UCSD-AML1 (cell line): ENCODE results near the gene MBD6.
"Not testable (repeated sequence)": the region's sequence is repeated elsewhere in the genome, so short reads cannot be mapped to it uniquely, and the experiment has no call there.

Source experiments
- DNase-seq: peaks from one replicate; lab custom pipeline; 2025; ENCODE audit not compliant: unreplicated experiment; lab: John Stamatoyannopoulos, UW

MBD6 gene

DNA sequence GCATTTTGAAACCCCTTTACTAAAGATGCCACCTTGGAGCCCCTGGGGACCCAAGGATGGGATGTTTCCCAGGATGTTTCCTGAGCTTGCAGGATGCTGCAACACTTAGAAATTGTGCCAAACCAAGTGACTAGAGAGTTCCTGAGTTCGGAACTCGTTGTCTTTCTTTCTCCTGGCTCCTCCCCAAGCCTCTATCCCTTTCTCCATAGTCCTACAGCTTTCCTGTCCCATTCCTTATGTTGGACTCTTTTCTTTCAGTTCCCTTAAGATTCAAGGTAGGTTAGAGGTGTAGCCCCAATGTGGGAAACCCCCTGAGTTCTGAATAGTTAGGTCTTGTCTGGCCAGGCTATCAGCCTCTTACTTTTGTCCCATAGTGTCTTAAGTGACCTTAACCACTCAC is 25.9 kb downstream of the MBD6 start:
- DNase-seq: no peak

DNA sequence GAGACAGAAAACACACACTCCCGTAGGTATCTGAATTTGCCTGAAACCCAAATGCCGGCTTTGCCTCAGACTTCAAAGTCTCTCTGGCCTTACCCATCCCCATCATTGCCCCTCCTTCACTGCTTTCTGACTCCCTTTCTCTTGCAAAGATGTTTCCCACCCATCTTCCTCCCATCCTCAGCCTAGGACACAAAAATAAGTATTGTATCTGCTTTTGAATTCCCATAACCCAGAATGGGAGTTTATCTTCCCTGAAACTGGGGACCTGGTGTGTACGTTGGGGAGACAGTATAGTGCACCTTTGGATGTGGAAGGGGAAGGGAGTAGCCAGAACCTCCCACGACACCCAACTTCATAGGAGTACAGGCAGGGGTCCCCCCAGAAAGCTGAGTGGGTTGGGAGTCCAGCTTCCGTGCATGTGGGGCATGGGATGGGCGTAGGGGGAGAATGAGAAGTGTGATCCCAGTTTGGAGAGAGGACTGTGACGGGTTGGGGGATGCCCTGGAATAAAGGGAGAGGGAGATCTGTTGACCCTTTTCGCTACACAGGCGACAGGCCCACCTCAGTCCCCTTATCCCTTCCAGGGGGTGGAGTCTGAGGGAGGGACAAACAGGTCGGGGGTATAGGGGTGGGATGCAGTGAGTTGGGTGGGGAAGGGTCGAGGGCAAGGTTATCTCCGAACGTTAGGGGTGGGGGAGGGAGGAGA is 26.7 kb downstream of the MBD6 start:
- DNase-seq: no peak

DNA sequence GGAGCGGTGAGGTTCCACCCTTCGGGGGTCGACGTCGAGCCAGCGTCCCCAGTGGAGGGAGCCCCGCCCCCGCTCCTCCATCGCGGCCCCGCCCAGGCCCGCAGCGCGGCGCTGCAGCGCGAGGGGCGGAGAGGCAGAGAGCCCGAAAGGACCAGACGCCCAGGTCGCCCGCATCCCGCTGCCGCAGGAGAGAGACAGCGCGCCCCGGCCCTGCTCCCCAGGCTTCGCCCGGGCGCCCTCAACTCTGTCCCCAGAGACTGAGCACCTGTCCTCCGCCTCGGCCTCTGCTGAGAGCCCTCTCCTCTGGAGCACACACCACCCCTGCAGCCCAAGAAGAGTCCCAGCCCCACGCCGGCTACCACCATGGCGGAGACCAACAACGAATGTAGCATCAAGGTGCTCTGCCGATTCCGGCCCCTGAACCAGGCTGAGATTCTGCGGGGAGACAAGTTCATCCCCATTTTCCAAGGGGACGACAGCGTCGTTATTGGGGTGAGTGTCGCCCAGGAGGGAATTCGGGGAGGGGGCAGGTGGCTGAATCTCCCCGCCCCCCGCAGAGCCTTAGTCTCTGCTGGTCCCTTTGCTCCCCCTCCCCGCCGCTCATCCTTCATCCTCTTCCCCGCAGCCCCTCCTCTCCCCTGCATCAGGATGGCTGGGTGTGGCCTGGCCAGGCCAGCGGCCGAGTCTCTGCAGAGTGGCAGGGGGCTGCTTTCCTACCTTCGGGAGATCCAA is 27.5 kb downstream of the MBD6 start, which contains the start of gene KIF5A:
Gene KIF5A (plus strand): TSS at position 136 of the 732 bp plus-strand sequence. CDS start 228 bp downstream, at position 364.
- no peak for DNase-seq

DNA sequence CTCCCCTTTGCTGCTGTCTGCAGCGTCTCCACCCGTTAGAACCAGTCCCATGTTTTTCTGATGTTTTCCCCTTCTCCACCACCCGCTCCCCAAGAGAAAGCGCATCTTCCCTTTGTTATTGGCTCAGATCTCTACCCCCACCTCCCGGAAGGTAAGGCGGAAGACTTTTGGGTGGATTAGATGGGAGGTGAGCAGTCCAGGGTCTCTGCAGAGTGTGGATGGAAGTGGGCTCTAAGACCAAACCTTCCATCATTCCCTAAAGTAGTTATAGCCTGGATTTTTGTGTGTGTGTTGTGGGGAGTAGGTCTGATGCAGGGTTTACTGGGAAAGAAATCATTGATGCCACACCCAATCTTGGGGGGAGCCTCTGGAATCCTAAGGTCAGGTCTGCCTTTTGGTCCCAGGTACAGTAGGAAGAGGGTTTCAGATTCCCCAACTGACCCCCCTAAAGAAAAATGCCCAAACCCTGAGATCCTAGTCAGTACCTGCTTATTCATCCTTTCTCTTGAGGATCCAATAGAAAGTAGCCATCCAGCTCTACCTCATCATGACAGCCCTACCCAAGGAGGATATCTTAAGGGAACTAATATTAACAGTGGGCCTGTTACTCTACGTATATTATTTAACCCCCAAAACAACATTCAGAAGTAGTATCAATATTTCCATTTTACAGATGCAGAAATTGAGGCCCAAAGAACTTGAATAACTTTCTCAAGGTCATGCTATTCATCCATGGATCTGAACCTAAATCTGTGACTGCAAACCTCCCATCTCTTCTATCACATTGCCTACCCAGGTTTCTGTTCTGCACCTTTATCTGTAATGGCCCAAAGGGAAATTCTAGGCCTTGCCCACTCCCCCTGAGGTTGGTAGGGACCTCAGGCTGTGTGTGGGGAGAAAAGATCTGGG is 28.3 kb downstream of the MBD6 start:
- no peak for DNase-seq

DNA sequence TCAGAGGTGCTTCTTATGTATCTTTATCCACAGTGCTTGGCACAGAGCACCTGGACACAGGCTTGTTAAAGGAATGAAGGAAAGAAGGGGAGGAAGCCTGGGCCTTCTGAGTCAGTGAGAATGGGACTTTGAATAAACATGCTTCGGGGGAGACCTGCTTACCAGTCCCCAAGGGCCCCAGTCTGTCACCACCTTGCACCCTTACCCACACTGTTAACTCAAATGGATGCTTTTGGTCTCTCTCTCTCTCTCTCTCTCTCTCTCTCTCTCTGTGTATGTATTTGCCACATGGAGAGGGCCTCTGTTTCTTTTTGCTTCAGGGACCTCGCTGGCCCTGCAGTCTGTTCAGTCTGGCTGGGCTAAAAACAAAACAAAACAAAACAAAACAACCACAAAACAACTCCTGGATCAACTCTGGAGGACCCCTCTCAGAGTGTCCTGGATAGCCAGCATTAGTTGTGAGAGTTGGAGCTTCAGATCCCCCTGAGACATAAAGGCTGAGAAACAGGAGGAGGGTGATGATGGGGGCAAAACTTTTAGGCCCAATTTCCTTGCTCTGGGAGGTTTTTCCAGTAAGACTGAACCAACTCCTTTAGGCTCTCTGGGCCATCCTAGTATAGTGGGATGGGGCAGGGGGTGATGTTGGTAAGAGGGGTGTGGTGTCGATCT is 29.1 kb downstream of the MBD6 start:
- DNase-seq: no peak

DNA sequence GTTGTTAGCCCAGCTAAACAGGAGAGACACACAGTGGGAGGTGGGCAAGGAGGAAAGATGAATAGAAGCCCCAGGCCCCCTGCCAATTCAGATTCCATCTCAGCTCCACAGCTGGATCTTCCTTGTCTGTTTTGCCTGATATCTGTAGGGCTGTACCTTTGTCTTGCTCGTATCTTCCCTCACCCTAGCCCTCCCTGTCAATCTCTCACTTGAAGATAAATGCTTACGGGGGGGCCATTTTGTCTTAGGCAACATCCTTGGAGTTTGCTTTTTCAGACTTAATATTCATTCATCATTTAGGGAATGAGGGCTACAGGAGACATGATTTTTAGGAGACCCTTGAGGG is 29.7 kb downstream of the MBD6 start:
- DNase-seq: no peak

DNA sequence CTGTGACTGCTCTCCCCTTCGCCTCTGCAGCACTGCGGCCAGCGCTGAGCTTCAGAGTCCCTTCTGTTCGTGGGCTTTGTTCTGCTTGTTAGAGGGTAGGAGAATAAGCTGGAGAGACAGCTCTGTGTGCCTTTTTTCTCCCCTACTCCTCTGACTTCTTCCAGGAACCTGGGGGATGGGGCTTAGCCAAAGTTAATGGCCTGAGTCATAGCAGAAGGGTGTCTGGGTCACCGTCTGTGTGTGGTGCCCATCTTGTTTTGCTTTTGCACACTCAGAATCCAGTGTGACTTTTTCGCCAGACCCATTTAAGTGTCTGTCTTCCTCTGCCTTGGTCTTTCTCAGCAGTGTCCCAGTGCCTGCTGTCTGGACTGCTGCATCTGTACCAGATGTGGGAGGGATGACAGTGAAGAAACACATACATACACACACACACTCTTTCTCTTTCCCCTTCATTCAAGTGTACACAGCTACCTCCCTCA is 30.2 kb downstream of the MBD6 start:
- no peak for DNase-seq

DNA sequence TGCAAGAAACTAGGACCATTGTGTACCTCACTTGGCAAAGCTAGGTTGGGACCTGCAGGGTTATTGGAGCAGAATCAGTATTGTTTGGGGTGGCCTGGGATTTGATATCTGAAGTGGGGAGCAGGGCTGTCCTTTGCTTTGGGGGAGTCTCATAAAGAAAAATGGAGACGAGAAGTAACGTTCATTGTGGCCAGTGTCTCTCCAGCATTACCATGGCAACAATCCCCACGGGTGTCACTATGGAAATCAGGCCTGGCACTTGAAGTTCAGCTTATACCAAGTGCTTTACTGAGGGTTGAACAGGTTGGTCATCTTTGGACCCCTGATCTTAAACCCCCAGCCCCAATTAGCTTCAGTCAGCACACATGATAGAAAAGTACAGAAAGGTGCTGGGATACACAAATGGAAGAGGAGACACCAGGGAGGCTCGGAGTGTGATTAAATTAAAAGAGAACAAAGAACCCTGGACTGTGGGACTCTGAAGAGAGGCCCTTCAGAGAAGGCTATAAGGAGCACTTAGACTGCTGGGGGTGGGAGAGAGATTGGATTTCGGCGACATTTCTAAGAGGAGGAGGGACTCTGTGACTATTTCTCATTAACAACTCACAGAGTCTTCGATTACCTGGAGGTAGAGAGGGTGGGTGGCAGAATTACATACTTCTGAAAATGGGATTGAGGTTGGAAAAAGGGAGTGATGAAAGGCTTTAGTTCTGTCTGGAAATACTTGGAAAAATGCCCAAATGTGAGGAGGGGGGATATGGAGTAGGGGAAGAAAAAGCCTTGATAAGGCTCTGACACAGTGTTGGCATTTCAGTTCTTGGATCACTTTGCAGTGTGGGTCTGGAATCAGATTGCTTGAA is 30.9 kb downstream of the MBD6 start:
- DNase-seq: no peak

DNA sequence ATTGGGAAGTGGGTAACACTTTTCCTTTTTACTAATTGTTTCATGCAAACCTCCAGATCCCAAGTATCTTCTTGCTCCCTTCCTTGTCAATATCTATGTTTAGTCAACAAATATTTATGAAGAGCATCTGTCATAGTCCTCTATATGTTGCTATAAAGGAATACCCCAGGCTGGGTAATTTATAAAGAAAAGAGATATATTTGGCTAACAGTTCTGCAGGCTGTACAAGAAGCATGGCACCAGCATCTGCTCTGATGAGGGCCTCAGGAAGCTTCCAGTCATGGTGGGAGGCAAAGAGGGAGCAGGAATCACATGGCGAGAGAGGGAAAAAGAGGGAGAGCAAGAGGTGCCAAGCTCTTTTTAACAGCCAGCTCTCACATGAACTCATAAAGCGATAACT is 31.8 kb downstream of the MBD6 start:
- DNase-seq: no peak

DNA sequence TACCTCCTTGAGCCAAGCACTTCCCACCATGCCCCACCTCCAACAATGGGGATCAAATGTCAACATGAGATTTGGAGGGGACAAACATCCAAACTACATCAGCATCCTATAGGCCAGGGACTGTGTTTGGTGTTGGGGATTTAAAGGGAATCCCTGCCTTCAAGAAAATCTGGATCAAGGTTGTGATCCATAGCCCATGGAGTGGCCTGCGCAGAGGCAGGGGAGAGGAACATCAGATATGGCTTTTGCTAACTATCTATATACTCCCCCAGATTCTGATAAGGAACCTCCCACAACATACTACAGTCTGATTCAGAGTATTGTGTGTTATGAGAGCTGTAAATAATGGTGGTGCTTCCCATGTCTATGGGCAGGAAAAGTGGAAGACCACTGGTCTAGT is 32.3 kb downstream of the MBD6 start:
- DNase-seq: no peak

DNA sequence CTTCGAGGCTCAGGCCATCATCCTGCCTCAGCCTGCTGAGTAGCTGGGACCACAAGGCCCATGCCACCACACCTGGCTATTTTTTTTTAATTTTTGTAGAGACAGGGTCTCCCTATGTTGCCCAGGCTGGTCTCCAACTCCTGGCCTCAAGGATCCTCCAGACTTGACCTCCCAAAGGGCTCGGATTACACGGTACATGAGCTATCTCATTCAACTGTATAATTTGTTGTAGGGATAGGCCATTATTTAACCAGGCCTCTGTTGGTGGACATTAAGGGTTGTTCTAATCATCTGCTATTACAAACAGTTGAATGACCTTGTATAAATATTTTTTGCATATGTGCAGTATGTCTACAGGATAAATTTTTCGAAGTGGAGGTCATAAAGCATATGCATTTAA is 36.2 kb downstream of the MBD6 start:
- DNase-seq: no peak

DNA sequence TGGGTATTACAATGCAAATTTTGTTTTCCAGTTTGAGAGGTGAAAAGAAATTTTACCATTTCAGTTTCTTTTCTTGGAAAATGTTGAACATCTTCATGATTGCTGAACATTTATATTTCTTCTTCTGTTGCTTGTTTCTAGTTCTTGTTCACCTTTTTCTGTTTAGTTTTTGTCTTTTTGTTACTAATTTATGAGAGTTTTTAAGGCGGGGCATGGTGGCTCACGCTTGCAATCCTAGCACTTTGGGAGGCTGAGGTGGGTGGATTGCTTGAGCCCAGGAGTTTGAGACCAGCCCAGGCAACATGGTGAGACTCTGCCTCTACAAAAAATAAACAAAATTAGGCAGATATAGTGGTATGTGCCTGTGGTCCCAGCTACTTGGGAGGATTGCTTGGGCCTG is 37.9 kb downstream of the MBD6 start:
- DNase-seq: no peak

DNA sequence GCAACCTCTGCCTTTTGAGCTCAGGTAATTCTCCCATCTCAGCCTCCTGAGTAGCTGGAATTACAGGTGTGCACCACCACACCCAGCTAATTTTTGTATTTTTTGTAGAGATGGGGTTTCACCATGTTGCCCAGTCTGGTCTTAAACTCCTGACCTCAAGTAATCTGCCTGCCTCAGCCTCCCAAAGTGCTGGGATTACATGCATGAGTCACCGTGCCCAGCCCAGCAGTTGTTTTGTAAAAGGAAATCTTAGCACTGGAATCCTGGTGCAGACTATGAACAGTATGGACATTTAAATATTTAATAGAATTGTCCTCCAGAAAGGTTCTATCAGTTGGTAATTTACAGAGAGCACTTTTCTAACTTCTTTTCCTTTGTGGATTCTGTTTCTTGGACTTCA is 38.5 kb downstream of the MBD6 start:
- DNase-seq: not testable (repeated sequence)

DNA sequence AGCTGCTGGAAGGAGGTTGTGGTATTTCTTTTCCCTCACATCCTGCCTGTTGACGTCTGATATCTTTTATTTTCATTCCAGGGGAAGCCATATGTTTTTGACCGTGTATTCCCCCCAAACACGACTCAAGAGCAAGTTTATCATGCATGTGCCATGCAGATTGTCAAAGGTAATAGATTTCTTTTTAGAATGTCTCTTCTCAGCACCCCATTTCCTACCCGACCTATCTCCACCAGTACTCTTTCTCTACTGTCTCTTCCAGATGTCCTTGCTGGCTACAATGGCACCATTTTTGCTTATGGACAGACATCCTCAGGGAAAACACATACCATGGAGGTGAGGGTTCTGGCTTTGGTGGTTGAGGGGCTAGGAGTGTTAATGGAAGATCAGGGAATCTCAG is 40.7 kb downstream of the MBD6 start:
- no peak for DNase-seq

DNA sequence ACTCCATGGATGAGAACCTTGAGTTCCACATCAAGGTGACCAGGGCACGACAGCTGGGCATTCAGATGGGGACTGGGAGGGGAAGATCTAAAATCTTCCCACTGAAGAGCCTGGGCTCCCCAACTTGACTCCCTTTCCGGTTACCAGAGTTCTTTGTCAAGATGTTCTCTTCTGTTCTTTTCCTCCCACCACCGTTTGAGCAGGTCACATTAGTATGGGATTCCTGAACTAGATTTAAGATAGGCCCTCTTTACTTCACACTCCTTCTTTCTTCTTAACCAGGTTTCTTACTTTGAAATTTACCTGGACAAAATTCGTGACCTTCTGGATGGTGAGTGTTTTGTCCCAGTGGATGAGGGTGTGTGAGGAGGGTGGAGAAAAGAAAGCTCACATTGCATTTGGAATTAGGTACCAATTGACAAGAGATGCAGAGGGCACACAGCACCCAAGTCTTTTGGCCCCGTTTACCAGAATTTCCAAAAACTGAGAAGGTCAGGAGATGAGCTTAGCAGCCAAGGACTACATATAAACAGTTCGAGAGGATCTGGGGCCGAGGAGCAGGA is 41.6 kb downstream of the MBD6 start:
- no peak for DNase-seq

DNA sequence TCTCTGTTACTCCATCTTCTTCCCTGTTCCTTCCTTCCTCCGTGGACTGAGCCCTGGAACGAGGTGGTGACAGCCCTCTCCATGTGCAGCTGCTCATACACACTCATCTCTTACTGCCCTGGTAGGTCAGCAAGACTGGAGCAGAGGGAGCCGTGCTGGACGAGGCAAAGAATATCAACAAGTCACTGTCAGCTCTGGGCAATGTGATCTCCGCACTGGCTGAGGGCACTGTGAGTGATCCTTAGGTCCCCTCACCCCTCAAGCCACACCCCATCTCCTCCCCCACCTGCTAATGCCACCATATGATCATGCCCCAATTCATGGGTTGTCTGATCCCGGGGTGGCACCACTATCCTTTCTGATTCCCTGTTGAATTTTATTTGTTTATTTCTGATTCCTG is 46.2 kb downstream of the MBD6 start:
- no peak for DNase-seq

DNA sequence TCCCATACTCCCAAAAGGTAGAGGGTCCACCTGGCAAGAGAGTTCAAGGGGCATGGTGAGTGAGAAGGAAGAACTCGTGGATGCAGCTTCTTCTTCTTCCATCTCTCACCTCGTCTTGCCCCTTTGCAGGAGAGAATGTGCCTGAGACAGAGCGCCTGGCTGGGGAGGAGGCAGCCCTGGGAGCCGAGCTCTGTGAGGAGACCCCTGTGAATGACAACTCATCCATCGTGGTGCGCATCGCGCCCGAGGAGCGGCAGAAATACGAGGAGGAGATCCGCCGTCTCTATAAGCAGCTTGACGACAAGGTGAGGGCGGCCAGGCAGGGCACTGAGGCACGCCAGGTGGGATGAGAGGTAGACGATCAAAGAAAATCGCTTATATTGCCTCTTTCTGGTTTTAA is 47.2 kb downstream of the MBD6 start:
- DNase-seq: no peak

DNA sequence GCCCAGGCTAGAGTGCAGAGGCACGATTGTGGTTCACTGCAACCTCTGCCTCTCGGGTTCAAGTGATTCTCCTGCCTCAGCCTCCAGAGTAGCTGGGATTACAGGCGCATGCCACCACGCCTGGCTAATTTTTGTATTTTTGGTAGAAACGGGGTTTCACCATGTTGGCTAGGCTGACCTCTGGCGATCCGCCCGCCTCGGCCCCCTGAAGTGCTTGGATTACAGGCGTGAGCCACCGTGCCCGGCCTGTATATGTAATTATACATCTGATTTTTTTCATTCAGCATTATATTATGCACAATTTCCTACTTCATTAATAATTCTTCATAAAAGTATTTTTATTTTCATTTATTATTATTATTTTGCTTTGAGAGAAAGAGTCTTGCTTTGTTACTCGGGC is 47.8 kb downstream of the MBD6 start:
- not testable (repeated sequence) for DNase-seq

DNA sequence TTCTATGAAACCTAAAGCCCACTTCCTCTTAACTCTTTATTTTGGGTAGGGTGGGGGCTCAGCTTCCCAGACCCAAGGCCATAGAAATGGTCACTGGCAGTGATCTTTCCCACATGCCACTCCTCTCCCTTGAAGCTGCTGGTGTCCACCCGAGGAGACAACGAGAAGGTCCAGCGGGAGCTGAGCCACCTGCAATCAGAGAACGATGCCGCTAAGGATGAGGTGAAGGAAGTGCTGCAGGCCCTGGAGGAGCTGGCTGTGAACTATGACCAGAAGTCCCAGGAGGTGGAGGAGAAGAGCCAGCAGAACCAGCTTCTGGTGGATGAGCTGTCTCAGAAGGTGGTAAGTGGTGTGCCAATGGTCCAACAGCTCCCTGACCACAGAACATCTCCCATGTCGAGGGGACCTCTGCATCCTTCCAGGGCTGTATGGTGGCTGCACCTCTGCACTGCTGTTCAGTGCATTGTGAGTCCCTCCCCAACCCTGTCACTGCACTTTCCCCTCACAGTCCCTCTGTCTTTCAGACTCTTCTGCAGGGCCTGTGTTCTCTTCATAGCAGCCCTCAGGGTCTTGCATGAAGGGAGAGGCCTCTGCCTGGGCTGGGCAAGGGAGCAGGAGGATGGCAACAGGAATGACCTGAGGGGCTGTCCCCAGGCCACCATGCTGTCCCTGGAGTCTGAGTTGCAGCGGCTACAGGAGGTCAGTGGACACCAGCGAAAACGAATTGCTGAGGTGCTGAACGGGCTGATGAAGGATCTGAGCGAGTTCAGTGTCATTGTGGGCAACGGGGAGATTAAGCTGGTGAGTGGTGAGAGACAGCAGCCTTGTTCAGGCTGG is 49.5 kb downstream of the MBD6 start:
- no peak for DNase-seq
